OCI-LY3 (cell line): ENCODE results near the gene ODF2L.

ENCODE experiments used
- CTCF ChIP-seq: fragments of 200-600, 300-600 bp; sonication (generic); IDR thresholded peaks from 2 replicates; pipeline ENCODE4 v1.5.1; 2014; ENCODE audit warnings: antibody characterized with exemption, low read length, low read depth
- EZH2phosphoT487 ChIP-seq: fragments of 200-600 bp; shearing (Covaris generic); IDR thresholded peaks from 2 replicates; pipeline ENCODE4 v1.6.1; 2018; ENCODE audit warnings: antibody characterized with exemption, mixed run types, low read depth

- no peak for TF ChIP-seq CTCF
- no peak for TF ChIP-seq EZH2phosphoT487
These were observed 60.2 kb downstream of the ODF2L start for GRCh38 chr1:86335916-86336315.
